Fibroblast of lung (primary cell): ENCODE results near the gene CACNA2D3. TPM values are rescaled to one million over a fixed set of nuclear protein-coding genes. Genes with fewer than 3 reads are reported as not detected.

Experiments
- DNase-seq, 2 donors: peaks; one replicate each; pipeline versions ENCODE4 v3.0.0 to v3.0.0-alpha.2; 2010; ENCODE audit warnings: low read depth in 2 of 2
- H2AFZ ChIP-seq: 2 replicates; pipeline ENCODE4 v1.5.1; 2012; ENCODE audit warnings: low read length, control low read depth, inconsistent platforms
- H3K27ac ChIP-seq: 2 replicates; pipeline ENCODE4 v1.5.1; 2011; ENCODE audit warnings: low read length, control low read depth; ENCODE audit not compliant: insufficient read depth
- H3K27me3 ChIP-seq: 2 replicates; pipeline ENCODE4 v1.5.1; 2011; ENCODE audit warnings: mild to moderate bottlenecking, low read length; ENCODE audit not compliant: control insufficient read depth, insufficient read depth
- H3K36me3 ChIP-seq: 2 replicates; pipeline ENCODE4 v1.5.1; 2011; ENCODE audit warnings: low read length; ENCODE audit not compliant: control insufficient read depth, insufficient read depth
- H3K4me1 ChIP-seq: 2 replicates; pipeline ENCODE4 v1.5.1; 2011; ENCODE audit warnings: low read length; ENCODE audit not compliant: control insufficient read depth, insufficient read depth; ENCODE audit errors: extremely low read depth
- H3K4me2 ChIP-seq: 2 replicates; pipeline ENCODE4 v1.5.1; 2011; ENCODE audit warnings: low read length, control low read depth; ENCODE audit not compliant: insufficient read depth; ENCODE audit errors: extremely low read depth
- H3K4me3 ChIP-seq, 4 experiments: fragments of 200-600 bp in 1 of 4; sonication (generic) in 1 of 4; replicated peaks in 1 of 4; 2 replicates each; pipeline ENCODE4 v1.5.1; 2011 to 2016; ENCODE audit warnings: low read length in 4 of 4, low read depth in 3 of 4, mild to moderate bottlenecking in 3 of 4, control low read depth in 2 of 4, inconsistent platforms in 1 of 4, mixed read lengths in 1 of 4; ENCODE audit not compliant: insufficient read depth in 1 of 4; ENCODE audit errors: control extremely low read depth in 1 of 4
- H3K79me2 ChIP-seq: 2 replicates; pipeline ENCODE4 v1.5.1; 2012; ENCODE audit warnings: mild to moderate bottlenecking, low read length, inconsistent platforms; ENCODE audit not compliant: control insufficient read depth, insufficient read depth
- H3K9ac ChIP-seq: 2 replicates; pipeline ENCODE4 v1.5.1; 2011; ENCODE audit warnings: mild to moderate bottlenecking, low read length, control low read depth; ENCODE audit not compliant: insufficient read depth
- H3K9me3 ChIP-seq: 2 replicates; pipeline ENCODE4 v1.5.1; 2012; ENCODE audit warnings: low read depth, low read length; ENCODE audit not compliant: control insufficient read depth, insufficient read depth
- H4K20me1 ChIP-seq: 2 replicates; pipeline ENCODE4 v1.5.1; 2011; ENCODE audit warnings: low read length; ENCODE audit not compliant: control insufficient read depth, insufficient read depth; ENCODE audit errors: extremely low read depth
- EZH2 ChIP-seq: IDR thresholded peaks from 2 replicates; pipeline ENCODE4 v1.5.1; 2012; ENCODE audit warnings: low read length, control low read depth, mild to moderate bottlenecking; ENCODE audit errors: missing control alignments
- polyA plus RNA-seq, 2 donors: library from polyadenylated mRNA; depleted of rRNA in 1 of 2; stranded (reverse) in 1 of 2; unstranded in 1 of 2; fragments of >200 nt; gene quantifications; 2 replicates each; pipeline ENCODE4 v1.2.1, GENCODE V29; 2011 to 2012; ENCODE audit warnings: missing spikeins in 1 of 2
- total RNA-seq: library from RNA; depleted of rRNA; stranded (reverse); fragments of >200 nt; gene quantifications from 2 replicates; pipeline ENCODE4 v1.2.1, GENCODE V29; 2014
- TF ChIP-seq, protein P1 (sequence below), 2 donors: IDR thresholded peaks in 1 of 2; conservative IDR thresholded peaks in 1 of 2; 1 replicate in 1 of 2; 2 replicates in 1 of 2; pipeline ENCODE4 v1.5.1; 2011 to 2012; ENCODE audit warnings: low read length in 2 of 2, control low read depth in 1 of 2, inconsistent platforms in 1 of 2, low read depth in 1 of 2, mild to moderate bottlenecking in 1 of 2

CACNA2D3 gene
- total and polyA plus RNA-seq, 2 donors (not counting 1 experiment from before 2014, with no cell fraction given): 1.8 to 11.5 TPM

DNA sequence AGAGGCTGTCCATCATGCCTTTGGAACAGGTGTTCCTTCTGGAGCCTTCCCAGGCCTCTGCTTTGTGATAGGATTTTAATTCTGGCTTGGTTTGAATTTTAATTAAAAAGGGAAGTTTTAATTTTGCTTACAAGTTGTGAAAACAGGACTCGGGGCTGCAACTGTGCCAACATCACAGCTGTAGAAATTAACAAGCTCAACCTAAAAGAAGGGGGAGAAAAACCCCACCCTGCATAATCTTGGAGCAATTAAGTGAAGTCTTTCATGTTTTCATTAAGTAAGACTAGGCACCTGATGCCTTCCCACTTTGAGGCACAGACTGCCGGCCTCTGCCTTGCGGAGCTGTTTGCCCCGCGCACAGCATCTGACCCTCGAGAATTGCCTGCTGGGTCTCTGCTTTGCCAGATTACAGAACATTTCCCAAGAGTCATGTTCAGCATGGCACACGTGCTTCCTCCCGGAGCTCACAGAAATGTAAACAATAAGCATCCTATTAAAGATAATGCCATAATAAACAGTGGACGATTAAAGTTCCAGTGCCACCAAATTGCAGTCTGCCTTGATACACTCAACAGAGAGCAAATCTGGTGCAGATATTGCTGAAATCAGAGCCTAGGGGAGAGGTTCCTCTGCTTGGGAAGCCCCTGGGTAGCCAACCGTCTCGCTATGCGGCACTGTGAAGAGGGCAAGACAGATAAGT is 441.3 kb downstream of the CACNA2D3 start:
- Histone ChIP-seq H3K79me2 (no peaks in the 10 kb centered on the region), H3K4me1 (no peaks in the 10 kb centered on the region)
- no peak for TF ChIP-seq EZH2
- TF ChIP-seq, protein P1, sequence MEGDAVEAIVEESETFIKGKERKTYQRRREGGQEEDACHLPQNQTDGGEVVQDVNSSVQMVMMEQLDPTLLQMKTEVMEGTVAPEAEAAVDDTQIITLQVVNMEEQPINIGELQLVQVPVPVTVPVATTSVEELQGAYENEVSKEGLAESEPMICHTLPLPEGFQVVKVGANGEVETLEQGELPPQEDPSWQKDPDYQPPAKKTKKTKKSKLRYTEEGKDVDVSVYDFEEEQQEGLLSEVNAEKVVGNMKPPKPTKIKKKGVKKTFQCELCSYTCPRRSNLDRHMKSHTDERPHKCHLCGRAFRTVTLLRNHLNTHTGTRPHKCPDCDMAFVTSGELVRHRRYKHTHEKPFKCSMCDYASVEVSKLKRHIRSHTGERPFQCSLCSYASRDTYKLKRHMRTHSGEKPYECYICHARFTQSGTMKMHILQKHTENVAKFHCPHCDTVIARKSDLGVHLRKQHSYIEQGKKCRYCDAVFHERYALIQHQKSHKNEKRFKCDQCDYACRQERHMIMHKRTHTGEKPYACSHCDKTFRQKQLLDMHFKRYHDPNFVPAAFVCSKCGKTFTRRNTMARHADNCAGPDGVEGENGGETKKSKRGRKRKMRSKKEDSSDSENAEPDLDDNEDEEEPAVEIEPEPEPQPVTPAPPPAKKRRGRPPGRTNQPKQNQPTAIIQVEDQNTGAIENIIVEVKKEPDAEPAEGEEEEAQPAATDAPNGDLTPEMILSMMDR (conservative IDR thresholded peaks at IDR 0.05 in 1 of 2, IDR thresholded peaks at IDR 0.05 in 1 of 2; ENCODE audit: low read depth in 1 of 2, low read length in 2 of 2): no peak

DNA sequence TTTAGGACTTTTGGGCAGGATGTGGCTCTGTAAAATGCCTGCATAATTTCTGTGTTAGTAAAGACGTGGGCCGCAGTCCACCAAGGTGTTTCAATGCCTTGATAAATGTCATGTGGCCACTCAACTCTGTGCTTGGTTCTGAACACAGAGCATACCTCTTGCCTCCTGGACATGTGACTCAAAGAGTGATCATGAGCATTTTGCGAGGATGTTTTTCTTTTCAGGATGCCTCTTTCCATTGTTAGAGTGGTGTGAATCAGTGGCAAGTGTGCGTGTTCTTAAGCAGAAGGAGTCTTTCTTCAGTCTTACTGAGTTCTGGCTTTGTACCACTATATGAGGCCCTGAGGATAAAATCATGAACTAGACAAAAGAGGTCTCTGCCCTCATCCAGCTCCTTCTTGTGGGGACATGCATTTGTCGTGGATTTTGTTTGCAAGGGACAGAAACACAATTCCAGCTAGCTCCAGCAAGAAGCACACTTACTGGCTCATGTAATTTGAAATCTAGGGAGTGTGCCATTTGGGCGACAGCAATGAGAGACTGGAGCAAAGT is 442.1 kb downstream of the CACNA2D3 start:
- Histone ChIP-seq H3K9me3 (no peaks in the 10 kb centered on the region), H3K27ac (no peak overlapping the region), H2AFZ (no peak overlapping the region), H3K9ac (no peak overlapping the region), H3K27me3 (no peaks in the 10 kb centered on the region), H4K20me1 (no peaks in the 10 kb centered on the region), H3K4me1 (no peaks in the 10 kb centered on the region), H3K4me3 (no peak overlapping the region), H3K4me2 (no peak overlapping the region), H3K79me2 (no peaks in the 10 kb centered on the region), H3K36me3 (no peaks in the 10 kb centered on the region)
- no peak for TF ChIP-seq EZH2
- peak in 1 of 2 donors; percentile 1 for DNase-seq

More for the DNA sequence above, 441.3 kb downstream of the CACNA2D3 start:
- Histone ChIP-seq H2AFZ (no peak overlapping the region), H3K4me3 (no peak overlapping the region), H3K4me2 (no peak overlapping the region), H3K27me3 (no peaks in the 10 kb centered on the region), H4K20me1 (no peaks in the 10 kb centered on the region), H3K9ac (no peak overlapping the region), H3K36me3 (no peaks in the 10 kb centered on the region), H3K9me3 (no peaks in the 10 kb centered on the region), H3K27ac (no peak overlapping the region)
- no peak for DNase-seq

DNA sequence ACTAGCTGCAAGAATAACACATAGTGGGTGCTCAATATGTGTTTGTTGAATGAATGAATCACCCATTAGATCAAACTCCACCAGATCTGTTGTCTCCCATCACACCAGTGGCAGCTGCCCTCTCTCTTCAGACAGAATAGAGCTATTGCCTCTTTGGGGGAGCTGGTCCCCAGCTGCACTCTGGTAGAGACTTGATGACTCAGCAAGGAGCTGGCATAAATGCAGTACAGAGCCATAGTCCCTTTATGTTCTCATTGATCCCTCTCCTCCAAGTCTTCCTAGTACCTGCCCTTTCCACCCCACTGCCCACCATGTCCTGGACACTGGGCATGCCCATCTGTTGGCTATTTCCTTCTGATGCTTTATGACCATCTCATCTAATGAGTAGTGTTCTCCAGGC is 443.6 kb downstream of the CACNA2D3 start:
- DNase-seq: no peak
- Histone ChIP-seq H3K27me3 (no peaks in the 10 kb centered on the region), H3K4me1 (no peaks in the 10 kb centered on the region), H3K27ac (no peak overlapping the region), H3K4me3 (no peak overlapping the region), H3K36me3 (no peaks in the 10 kb centered on the region), H3K79me2 (no peaks in the 10 kb centered on the region), H2AFZ (no peak overlapping the region), H4K20me1 (no peaks in the 10 kb centered on the region), H3K9me3 (no peaks in the 10 kb centered on the region), H3K4me2 (no peak overlapping the region), H3K9ac (no peak overlapping the region)
- TF ChIP-seq, protein P1 (conservative IDR thresholded peaks at IDR 0.05 in 1 of 2, IDR thresholded peaks at IDR 0.05 in 1 of 2; ENCODE audit: low read depth in 1 of 2, low read length in 2 of 2): no peak
- no peak for TF ChIP-seq EZH2
